ENCODE data around the gene WDR6.

GRCh38 chr3:49058011-49058410, 50.8 kb downstream of the WDR6 start:
- TF ChIP-seq MXI1 (conservative IDR thresholded peaks at IDR 0.05; ENCODE audit: poor library complexity, severe bottlenecking) (no peak), CTCF (IDR thresholded peaks at IDR 0.05; ENCODE audit: poor library complexity, severe bottlenecking) (no peak), EP300 (conservative IDR thresholded peaks at IDR 0.05; ENCODE audit: poor library complexity, severe bottlenecking) (no peak), TAF1 (IDR thresholded peaks at IDR 0.05; ENCODE audit: low read depth) (no peak)

All from neural cell (in vitro differentiated cells).